ENCODE measurements around the gene TECPR1.

TECPR1 gene

DNA sequence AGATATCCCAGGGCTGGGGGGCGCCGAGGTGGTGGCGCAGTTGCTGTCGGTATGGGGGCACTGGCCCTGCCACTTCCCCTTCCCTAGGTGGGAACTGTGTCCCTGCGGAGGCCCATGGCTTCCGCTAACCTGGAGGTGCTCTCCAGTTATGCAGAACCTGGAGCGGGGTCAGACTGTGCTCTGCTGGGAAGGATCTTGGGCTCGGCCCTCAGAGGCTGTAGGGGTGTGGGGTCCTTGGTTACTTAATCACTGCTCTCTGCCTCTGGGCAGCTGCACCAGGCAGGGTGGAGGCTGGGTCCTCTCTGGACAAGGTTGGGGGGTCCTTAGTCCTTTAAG lies 31.8 kb upstream of the TECPR1 start:
- no peak for DNase-seq (ENCODE audit: low read depth in 2 of 2, low spot score in 1 of 2)

GRCh38 chr7:98283127-98283886 lies 31.3 kb upstream of the TECPR1 start:
- no peak for DNase-seq (ENCODE audit: low read depth in 2 of 2, low spot score in 1 of 2)

- DNase-seq (ENCODE audit: low read depth in 2 of 2, low spot score in 1 of 2) = no peak
Observed at GRCh38 chr7:98282703-98283102, 30.7 kb upstream of the TECPR1 start.

GRCh38 chr7:98281757-98282606 lies 29.9 kb upstream of the TECPR1 start:
- DNase-seq (ENCODE audit: low read depth in 2 of 2, low spot score in 1 of 2) = no peak

DNA sequence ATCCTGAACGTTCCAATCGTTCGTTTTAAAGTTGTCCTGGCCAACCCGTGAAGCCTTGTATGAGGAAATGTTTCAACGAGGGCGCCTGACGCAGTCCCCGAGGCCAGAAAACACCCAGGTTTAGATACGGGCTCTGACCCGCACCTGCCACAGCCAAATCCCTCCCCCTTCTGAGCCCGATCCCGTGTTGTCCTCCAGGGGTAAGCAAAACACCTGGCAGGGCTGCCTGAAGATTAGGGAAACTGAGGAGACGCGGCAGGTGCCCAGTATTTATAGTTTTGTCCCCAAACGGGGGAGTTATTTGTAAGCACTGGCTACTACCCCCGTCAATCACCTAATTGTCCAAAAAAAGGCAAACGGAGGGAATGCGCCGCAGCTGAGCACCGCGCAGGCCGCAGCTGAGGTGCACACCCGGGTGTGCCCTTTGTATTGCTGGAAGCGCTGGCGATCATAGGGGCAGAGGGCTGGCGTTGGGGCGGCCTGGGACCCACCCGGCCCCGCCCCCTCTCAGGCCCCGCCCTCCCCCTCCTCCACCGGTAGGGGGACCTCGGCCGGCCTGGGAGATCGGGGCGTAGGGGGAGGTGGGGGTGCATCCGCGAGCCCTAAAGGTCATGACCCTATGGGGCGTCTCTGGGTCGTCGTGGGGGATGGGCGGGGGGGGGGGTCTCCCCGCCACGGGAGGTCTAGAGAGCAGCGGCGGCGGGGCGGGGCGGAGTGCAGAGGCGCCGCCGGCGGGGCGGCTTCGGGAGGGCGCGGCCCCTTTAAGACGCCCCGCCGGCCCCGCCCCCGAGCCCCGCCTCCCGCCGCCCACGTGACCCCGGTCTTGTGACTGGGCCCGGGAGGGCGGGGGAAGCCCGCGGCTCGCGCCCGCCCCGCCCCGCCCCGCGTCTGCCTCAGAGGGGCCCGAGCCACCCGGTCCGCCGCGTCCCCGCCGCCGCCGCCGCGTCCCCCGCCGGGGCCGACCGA lies 29.0 kb upstream of the TECPR1 start, which contains the start of gene BRI3:
TSS of gene BRI3 (plus strand) at position 896 of the 966 bp plus-strand sequence. CDS start 110 bp downstream, outside the sequence.
- peak; percentile 85 to 86 for DNase-seq (ENCODE audit: low read depth in 2 of 2, low spot score in 1 of 2)

DNA sequence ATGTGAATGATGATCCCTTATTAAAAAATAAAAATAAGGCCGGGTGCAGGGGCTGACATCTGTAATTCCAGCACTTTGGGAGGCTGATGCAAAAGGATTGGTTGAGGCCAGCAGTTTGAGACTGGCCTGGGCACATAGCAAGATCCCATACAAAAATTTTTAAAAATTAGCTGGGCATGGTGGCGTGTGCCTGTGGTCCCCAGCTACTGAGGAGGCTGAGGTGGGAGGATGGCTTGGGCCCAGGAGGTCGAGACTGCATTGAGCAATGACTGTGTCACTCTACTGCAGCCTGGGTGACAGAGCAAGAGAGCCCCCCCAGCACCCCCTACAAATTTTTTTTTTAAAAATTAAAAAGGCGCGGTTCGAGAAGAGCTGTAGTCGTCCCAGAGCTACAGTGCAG lies 28.3 kb upstream of the TECPR1 start:
- DNase-seq (ENCODE audit: low read depth in 2 of 2, low spot score in 1 of 2) = no peak

DNA sequence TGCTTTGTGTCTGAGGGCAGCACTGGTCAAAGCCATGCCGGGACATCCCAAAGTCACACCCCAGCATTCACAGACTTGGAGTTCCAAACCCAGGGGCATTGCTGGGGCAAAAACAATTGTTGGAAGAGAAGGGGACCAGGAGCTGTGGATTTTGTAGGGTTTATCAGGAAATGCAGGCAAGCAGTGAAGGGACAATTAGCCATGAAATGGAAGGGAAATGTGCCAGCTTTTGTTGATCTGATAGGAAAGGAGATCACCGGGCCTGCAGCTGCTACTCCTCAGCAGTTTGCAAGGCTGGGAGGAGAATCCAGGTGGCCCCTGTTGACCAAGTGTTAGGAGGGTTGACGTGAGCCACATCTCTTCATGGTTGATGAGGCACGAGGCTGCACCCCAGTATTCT lies 26.9 kb upstream of the TECPR1 start:
- no peak for DNase-seq (ENCODE audit: low read depth in 2 of 2, low spot score in 1 of 2)

GRCh38 chr7:98278408-98278807 lies 26.4 kb upstream of the TECPR1 start:
- no peak for DNase-seq (ENCODE audit: low read depth in 2 of 2, low spot score in 1 of 2)

DNA sequence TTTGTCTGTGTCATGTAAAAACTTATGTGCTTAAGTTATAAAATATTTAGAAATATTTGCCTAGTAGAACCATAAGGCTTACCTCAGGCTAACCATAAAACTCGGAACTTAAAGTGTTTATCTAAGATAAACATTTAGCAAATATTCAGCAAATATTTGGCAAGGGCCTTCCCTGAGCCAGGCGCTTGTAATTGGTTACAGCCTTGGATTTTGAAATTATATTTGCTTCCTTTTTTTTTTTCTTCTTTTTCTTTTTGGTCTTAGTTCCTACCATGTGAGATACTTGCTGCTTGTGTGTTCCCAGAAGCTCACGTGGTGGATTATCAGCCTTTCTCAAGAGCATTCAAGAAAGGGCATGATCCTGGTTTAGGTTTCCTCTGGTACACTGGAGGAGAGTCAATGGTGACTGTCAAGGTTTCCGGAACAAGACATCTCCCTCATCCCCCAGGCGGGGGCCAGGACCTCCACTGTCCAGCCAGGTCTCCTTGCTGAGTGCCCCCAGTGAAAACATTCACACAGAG lies 24.3 kb upstream of the TECPR1 start:
- DNase-seq (ENCODE audit: low read depth in 2 of 2, low spot score in 1 of 2) = no peak

- no peak for DNase-seq (ENCODE audit: low read depth in 2 of 2, low spot score in 1 of 2)
Observed at GRCh38 chr7:98267303-98267702, 15.3 kb upstream of the TECPR1 start.

DNA sequence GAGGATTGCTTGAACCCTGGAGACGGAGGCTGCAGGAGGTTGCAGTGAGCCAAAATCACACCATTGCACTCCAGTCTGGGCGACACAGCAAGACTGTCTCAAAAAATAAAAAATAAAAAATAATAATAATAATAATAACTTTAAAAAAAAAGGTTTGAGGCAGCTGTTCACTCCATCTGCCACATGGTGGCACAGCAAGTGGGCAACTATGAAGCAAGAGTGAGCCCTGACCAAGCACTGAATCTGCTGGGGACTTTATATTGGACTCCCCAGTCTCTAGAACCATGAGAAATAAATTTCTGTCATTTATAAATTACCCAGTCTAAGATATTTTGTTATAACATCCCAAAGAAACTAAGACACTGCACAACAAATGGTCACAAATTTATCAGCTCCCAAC lies 14.8 kb upstream of the TECPR1 start:
- DNase-seq (ENCODE audit: low read depth in 2 of 2, low spot score in 1 of 2) = no peak

GRCh38 chr7:98265841-98266271 lies 13.8 kb upstream of the TECPR1 start:
- no peak for DNase-seq (ENCODE audit: low read depth in 2 of 2, low spot score in 1 of 2)

GRCh38 chr7:98257701-98258100 lies 5.7 kb upstream of the TECPR1 start:
- no peak for DNase-seq (ENCODE audit: low read depth in 2 of 2, low spot score in 1 of 2)

- no peak for DNase-seq (ENCODE audit: low read depth in 2 of 2, low spot score in 1 of 2)
Observed at GRCh38 chr7:98256431-98256830, 4.4 kb upstream of the TECPR1 start.

- DNase-seq (ENCODE audit: low read depth in 2 of 2, low spot score in 1 of 2) = no peak
Observed at GRCh38 chr7:98254951-98255610, 3.0 kb upstream of the TECPR1 start.

DNA sequence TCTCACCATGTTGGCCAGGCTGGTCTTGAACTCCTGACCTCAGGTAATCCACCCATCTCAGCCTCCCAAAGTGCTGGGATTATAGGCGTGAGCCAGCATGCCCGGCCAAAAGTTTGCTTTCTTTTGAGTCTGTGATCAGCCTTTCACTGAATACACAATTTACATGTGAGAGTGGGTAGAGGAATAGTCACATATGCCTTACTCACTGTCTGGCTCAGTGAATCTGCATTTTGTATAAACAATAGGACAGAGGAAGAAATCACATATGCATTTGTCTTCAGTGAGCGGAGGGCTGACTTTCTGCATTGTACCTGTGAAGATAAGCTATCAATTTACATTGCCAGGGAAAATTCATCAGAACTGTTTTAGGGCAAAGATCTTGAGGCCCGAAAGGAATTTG lies 2.5 kb upstream of the TECPR1 start:
- no peak for DNase-seq (ENCODE audit: low read depth in 2 of 2, low spot score in 1 of 2)

GRCh38 chr7:98252425-98253054 lies 508 bp upstream of the TECPR1 start:
- DNase-seq (ENCODE audit: low read depth in 2 of 2, low spot score in 1 of 2) = no peak

DNA sequence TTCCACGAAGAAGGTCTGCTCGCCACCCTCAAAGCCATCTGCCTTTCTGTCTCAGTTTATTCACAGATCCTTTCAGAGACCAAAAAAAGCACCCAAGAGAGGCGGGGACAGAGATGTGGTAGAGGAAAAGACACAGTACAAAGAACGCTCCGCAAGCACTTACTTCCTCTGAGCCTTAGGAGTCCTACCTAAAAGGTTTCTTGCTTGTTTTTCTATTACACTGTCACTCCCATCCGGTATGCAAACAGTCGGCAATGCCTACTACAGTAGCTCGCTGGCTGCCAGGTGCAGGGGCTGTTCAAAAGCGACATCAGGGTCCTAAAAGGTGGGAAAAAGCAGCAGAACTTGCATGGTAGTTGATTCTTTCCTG lies 816 bp downstream of the TECPR1 start:
- no peak for DNase-seq (ENCODE audit: low read depth in 2 of 2, low spot score in 1 of 2)

DNA sequence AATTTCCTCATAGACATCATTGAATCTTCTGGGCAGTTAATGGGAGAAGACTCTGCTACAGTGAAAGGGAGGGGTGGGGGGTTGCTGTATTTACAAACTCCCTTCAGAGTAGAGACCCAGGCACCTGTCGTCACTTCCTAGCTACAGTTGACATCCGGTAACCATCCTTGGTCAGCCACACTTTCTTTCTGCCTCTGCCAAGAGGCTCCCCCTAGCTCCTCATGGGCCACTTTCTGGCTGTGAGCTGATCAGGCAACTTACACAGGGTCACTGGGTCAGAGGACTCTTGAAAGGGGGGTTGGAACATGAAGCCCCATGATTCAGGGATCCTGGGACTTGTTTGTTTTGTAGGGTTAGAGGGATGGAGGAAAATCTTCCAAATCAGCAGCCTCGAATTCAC lies 1.2 kb downstream of the TECPR1 start:
- no peak for DNase-seq (ENCODE audit: low read depth in 2 of 2, low spot score in 1 of 2)

- DNase-seq (ENCODE audit: low read depth in 2 of 2, low spot score in 1 of 2) = no peak
Observed at GRCh38 chr7:98249106-98249505, 2.9 kb downstream of the TECPR1 start.

All from stimulated activated CD8-positive, alpha-beta memory T cell treated with anti-CD3 and anti-CD28 coated beads, Interleukin-4, amount 100 ng/mL, for 4 hours (primary cell).